OCI-LY3 (cell line): Measurements from ENCODE around the gene WASHC1.
"Not testable (repeated sequence)": the region's sequence is repeated elsewhere in the genome, so short reads cannot be mapped to it uniquely, and the experiment has no call there.

ENCODE experiments used
- H2AFZ ChIP-seq: fragments of 200-600, 300-600 bp; shearing (Covaris generic); 2 replicates; pipeline ENCODE4 v1.6.0; 2014; ENCODE audit warnings: antibody characterized with exemption, low read depth, low read length
- H3K27ac ChIP-seq: fragments of 200-600, 300-600 bp; sonication (generic); 2 replicates; pipeline ENCODE4 v1.5.1; 2014; ENCODE audit warnings: mild to moderate bottlenecking, low read length, moderate library complexity, mixed read lengths
- H3K27me3 ChIP-seq: fragments of 200-600, 300-600 bp; sonication (generic); 2 replicates; pipeline ENCODE4 v1.6.1; 2014; ENCODE audit warnings: low read depth, low read length, mixed read lengths
- H3K36me3 ChIP-seq: fragments of 200-600, 300-600 bp; sonication (generic); replicated peaks from 2 replicates; pipeline ENCODE3; 2014; ENCODE audit warnings: low read depth, low read length, mixed read lengths
- H3K4me1 ChIP-seq: fragments of 300-600, 200-600 bp; sonication (generic); 2 replicates; pipeline ENCODE4 v1.6.1; 2014; ENCODE audit warnings: low read length, mixed read lengths
- H3K4me2 ChIP-seq: fragments of 200-600, 300-600 bp; sonication (generic); 2 replicates; pipeline ENCODE4 v1.6.1; 2014; ENCODE audit warnings: low read length, mixed read lengths
- H3K4me3 ChIP-seq: fragments of 300-600, 200-600 bp; sonication (generic); 2 replicates; pipeline ENCODE4 v1.5.1; 2014; ENCODE audit warnings: antibody characterized with exemption, mild to moderate bottlenecking, low read length, moderate library complexity
- H3K79me2 ChIP-seq: fragments of 300-600, 200-600 bp; shearing (Covaris generic); 2 replicates; pipeline ENCODE4 v1.6.1; 2014; ENCODE audit warnings: mild to moderate bottlenecking, low read length, mixed read lengths
- H3K9ac ChIP-seq: fragments of 300-600, 200-600 bp; shearing (Covaris generic); 2 replicates; pipeline ENCODE4 v1.6.0; 2014; ENCODE audit warnings: mild to moderate bottlenecking, low read length, moderate library complexity
- H3K9me3 ChIP-seq: fragments of 200-600, 300-600 bp; shearing (Covaris generic); 2 replicates; pipeline ENCODE4 v1.6.1; 2014; ENCODE audit warnings: low read length, mixed read lengths; ENCODE audit not compliant: insufficient read depth
- H4K20me1 ChIP-seq: fragments of 200-600, 300-600 bp; sonication (generic); 2 replicates; pipeline ENCODE4 v1.6.1; 2016; ENCODE audit warnings: low read length, mixed read lengths; ENCODE audit not compliant: insufficient read depth

Gene WASHC1, protein sequence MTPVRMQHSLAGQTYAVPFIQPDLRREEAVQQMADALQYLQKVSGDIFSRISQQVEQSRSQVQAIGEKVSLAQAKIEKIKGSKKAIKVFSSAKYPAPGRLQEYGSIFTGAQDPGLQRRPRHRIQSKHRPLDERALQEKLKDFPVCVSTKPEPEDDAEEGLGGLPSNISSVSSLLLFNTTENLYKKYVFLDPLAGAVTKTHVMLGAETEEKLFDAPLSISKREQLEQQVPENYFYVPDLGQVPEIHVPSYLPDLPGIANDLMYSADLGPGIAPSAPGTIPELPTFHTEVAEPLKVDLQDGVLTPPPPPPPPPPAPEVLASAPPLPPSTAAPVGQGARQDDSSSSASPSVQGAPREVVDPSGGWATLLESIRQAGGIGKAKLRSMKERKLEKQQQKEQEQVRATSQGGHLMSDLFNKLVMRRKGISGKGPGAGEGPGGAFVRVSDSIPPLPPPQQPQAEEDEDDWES

DNA sequence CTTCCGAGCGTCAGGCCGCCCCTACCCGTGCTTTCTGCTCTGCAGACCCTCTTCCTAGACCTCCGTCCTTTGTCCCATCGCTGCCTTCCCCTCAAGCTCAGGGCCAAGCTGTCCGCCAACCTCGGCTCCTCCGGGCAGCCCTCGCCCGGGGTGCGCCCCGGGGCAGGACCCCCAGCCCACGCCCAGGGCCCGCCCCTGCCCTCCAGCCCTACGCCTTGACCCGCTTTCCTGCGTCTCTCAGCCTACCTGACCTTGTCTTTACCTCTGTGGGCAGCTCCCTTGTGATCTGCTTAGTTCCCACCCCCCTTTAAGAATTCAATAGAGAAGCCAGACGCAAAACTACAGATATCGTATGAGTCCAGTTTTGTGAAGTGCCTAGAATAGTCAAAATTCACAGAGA, at the start of gene WASHC1:
Gene WASHC1, minus strand, starts transcription at position 101 of the 400 bp plus-strand sequence. CDS start 4,457 bp downstream, outside the sequence.
- H3K9me3 ChIP-seq, H2AFZ ChIP-seq, H3K27me3 ChIP-seq, H3K36me3 ChIP-seq, H3K4me1 ChIP-seq, H3K9ac ChIP-seq, H3K79me2 ChIP-seq, H3K4me2 ChIP-seq, H4K20me1 ChIP-seq, H3K27ac ChIP-seq: not testable (repeated sequence)
- peak within 1 kb of the TSS; percentile 58; the same call in 1 of the 2 replicates for H3K4me3 ChIP-seq

DNA sequence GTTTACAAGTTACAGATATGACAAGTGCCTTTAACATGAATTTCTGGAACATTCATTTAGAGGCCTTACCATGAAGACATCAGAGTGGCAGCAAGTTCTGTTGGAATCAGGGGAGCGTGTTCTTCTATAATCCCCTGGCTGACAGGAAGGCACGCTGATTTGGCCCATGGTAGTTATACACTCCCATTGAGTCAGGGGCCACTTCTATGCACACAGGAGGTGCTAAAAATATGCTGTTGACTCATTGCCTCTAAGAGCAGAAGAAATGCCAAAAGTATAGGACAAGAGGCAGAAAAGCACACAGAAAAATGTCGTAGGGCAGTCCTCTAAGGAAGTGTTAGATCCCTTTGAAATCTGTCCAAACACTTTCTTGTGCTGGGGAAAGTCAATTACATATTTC, 49.1 kb upstream of the WASHC1 start:
- H4K20me1 ChIP-seq, H2AFZ ChIP-seq, H3K4me3 ChIP-seq, H3K79me2 ChIP-seq, H3K4me2 ChIP-seq, H3K9ac ChIP-seq, H3K27me3 ChIP-seq, H3K9me3 ChIP-seq, H3K27ac ChIP-seq, H3K4me1 ChIP-seq, H3K36me3 ChIP-seq: not testable (repeated sequence)

DNA sequence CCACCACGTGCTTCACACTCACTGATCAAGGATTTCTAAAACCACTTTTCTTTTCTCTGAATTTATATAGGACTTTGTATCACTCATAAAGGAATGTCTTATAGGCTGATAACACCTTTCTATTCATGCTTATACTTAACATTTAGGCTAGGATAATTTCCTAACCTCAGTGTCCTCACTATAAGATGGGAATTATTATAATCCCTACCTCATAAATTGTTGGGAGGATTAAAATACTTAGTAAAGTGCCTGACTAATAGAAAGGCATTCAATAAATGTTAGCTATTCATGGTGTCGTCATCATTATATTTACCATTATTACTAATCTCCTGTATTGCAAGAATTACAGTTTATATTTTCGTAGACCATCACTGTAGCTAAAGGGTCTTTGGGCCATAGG, 47.1 kb upstream of the WASHC1 start:
- not testable (repeated sequence) for H2AFZ ChIP-seq, H3K27me3 ChIP-seq, H3K4me1 ChIP-seq, H3K4me3 ChIP-seq, H3K9me3 ChIP-seq, H3K79me2 ChIP-seq, H4K20me1 ChIP-seq, H3K9ac ChIP-seq, H3K4me2 ChIP-seq, H3K27ac ChIP-seq, H3K36me3 ChIP-seq

DNA sequence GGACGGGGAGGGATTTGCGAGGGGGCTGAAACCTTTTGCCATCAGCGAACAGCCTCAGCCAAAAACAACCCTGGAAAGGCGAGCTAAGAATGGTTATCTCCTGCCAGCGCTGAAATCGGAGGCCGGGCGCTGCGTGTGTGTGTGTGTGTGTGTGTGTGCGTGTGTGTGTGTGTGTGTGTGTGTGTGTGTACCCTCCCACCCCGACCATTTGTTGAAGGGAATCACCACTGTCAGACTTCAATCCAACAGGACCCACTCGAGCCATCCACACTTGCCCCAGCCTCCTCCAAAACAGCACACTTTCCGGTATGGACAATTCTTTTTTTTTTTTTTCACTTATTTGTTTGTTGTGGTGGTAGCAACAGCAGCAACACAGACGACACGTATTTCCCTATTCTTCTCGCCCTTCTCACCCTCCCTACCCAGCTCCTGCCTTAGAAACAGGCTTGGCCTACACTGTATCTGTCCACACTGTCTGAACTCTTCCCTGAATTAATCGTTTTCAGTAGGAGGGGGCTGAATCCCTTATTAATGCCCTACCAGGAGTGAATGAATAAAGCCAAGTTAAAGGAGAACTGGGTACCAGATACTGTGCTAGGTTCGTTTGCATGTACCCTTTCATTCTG, 44.8 kb upstream of the WASHC1 start:
- not testable (repeated sequence) for H3K4me1 ChIP-seq, H3K9me3 ChIP-seq, H3K4me3 ChIP-seq, H3K36me3 ChIP-seq, H3K27me3 ChIP-seq, H3K9ac ChIP-seq, H4K20me1 ChIP-seq, H3K4me2 ChIP-seq, H3K79me2 ChIP-seq, H3K27ac ChIP-seq, H2AFZ ChIP-seq

DNA sequence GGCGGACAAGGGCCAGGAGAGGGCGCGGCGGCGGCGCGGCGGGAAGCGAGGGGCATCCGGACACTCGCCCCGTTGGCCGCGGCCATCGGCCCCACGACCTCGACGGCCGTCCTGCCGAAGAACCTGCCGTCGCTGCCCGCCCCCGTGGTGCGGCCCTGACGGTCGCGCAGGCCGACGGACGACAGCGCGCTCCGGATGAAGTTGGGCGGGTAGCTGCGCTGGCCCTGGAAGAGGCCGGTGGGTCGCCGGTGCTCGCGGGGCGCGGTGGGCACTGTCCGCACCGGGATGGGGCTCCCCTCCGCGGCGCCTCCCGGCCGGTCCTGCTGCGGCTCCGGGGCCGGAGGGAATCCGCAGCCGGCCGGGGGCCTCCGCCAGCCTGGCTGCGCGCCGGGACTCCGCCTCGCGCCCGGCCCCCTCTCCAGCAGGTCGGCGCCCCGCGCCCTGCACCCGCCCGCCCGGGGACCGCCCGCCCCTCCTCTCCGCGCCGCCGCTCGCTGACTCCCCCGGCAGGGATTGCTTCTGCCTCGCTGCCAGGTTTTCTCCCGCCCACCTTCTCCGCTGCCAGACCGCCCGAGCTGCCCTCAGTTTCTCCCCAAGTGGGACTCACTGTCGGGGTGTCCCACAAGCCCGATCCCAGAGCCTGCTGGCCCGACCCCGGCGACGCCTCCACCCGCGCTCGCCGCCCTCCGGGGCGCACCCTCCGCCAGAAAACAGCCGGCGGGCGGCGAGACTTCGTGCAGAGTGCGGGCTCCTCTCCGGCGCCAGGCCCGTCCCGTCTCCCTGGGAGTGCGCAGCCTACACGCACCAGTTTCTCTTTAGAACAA, 44.0 kb upstream of the WASHC1 start:
- not testable (repeated sequence) for H3K9me3 ChIP-seq

DNA sequence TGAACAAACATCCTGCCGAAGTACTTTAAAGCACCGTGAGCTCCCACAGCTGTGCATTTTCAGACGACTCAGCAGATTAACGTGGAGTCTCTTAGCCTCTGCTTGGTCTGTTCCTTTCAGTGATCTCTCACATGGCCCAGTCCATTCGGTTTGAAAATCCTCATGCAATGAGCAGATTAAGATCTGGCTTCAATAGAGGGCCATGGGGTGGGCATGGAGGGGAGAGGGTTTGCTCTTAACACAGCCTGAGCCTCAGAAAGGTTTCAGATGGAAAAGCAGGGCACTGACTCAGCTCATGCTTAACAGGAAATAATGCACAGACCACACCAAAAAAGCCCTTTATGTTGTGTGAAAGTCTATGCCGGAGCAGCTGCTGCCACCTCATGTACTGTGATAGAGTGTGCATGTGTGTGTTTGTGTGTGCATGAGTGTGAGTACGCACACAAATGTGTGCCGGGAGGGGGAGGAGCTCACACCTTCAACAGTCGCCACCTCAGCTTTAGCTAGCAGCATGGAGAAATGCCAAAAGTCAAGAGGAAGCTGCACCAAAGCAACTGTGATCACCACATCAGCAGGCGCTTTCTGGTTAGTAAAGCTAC, 33.9 kb upstream of the WASHC1 start:
- H4K20me1 ChIP-seq, H3K9me3 ChIP-seq, H3K9ac ChIP-seq, H3K4me1 ChIP-seq, H2AFZ ChIP-seq, H3K36me3 ChIP-seq, H3K79me2 ChIP-seq, H3K27ac ChIP-seq, H3K27me3 ChIP-seq, H3K4me3 ChIP-seq: not testable (repeated sequence)
- H3K4me2 ChIP-seq, result 0 out of 2 replicates have a peak overlapping the region, but pooled peaks have one; percentile 20

More for the DNA sequence above, 44.0 kb upstream of the WASHC1 start:
- not testable (repeated sequence) for H3K79me2 ChIP-seq, H3K9ac ChIP-seq, H3K4me3 ChIP-seq, H2AFZ ChIP-seq, H3K4me1 ChIP-seq, H3K4me2 ChIP-seq, H3K27me3 ChIP-seq, H3K27ac ChIP-seq, H3K36me3 ChIP-seq, H4K20me1 ChIP-seq

DNA sequence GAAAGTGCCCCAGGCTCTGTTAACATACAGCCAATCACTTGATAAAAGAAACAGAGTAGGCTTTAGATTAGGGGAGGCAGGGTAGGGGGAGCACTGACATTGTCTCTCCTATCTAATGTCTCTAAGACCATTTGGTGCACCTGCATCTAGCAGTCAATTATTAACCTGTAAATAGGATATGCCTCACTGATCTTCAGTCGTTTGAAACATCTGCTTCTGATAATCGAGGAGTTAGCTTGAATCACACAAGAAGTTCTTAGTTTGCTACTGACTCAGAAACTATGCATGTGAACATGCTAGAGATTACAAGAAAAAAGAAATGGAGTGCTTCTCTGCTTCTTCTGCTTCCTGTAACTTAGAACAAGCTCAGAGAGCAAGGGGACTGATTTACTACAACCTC, 23.4 kb upstream of the WASHC1 start:
- not testable (repeated sequence) for H3K27me3 ChIP-seq, H3K79me2 ChIP-seq, H3K9ac ChIP-seq, H4K20me1 ChIP-seq, H3K4me3 ChIP-seq, H3K36me3 ChIP-seq, H2AFZ ChIP-seq, H3K4me2 ChIP-seq, H3K9me3 ChIP-seq, H3K4me1 ChIP-seq, H3K27ac ChIP-seq

DNA sequence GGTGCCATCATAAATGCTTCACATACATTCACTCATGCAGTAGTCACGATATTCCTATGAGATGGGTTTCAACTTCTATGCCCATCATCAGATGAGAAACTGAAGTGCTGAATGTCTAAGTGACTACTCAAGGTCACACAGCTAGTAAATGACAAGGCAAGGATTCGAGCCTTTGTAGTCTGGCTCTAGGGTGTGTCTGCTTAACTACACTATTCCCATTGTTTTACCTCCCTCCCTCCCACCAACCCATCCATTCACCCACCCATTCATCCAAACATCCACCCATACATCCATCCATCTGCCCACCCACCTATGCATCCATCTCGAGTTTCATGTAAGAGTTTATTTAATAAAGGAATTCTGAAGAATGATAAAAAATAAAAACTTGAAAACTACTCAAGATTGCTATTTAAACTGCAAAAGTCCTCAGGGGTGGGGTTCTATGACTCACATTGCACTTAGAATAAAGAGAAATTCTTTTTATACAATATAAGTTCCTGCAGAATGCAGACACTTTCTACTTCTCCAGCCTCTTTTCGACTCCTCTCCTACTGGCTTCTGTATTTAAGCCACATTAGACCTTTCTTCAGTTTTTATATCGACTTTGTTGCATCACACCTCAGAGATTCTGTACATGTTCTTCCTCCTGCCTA, 19.1 kb upstream of the WASHC1 start:
- H3K27ac ChIP-seq, H2AFZ ChIP-seq, H3K9me3 ChIP-seq, H3K27me3 ChIP-seq, H3K4me2 ChIP-seq, H3K36me3 ChIP-seq, H3K4me3 ChIP-seq, H3K9ac ChIP-seq, H4K20me1 ChIP-seq, H3K79me2 ChIP-seq, H3K4me1 ChIP-seq: not testable (repeated sequence)
